ENCODE measurements around the gene PLPP3. TPM values are rescaled to one million over a fixed set of nuclear protein-coding genes. Genes with fewer than 3 reads are reported as not detected.

The PLPP3 gene
- total and polyA plus RNA-seq, 2 experiments from 2014 or later = 41.9 to 61.9 TPM

- Histone ChIP-seq H3K79me2 (replicated peaks; ENCODE audit: insufficient read depth) (peaks cover 89% of the 10 kb centered on the region), H3K27ac (ENCODE audit: low read depth) (no peak overlapping the region), H3K9me2 (ENCODE audit: insufficient read depth) (no peaks in the 10 kb centered on the region), H3K4me3 (no peak overlapping the region), H3K27me3 (ENCODE audit: insufficient read depth) (no peaks in the 10 kb centered on the region), H3K36me3 (ENCODE audit: insufficient read depth) (peaks cover 37% of the 10 kb centered on the region), H3F3A (replicated peaks; ENCODE audit: low read depth) (peaks cover 7% of the 10 kb centered on the region; the same call in 1 of the 2 replicates), H4K20me1 (replicated peaks; ENCODE audit: insufficient read depth) (peaks cover 27% of the 10 kb centered on the region), H3K4me2 (no peak overlapping the region), H3K4me1 (ENCODE audit: insufficient read depth) (peaks cover 48% of the 10 kb centered on the region), H2AFZ (no peak overlapping the region)
- TF ChIP-seq JUNB (IDR thresholded peaks at IDR 0.05; ENCODE audit: unreplicated experiment) (no peak), ZNF331 (CRISPR knock-in tag; IDR thresholded peaks at IDR 0.05; ENCODE audit: low read depth) (no peak), EZH2 (IDR thresholded peaks at IDR 0.05; ENCODE audit: low read depth, unreplicated experiment) (no peak), CREB1 (CRISPR knock-in tag; IDR thresholded peaks at IDR 0.05; ENCODE audit: low read depth) (no peak), EZH2phosphoT487 (IDR thresholded peaks at IDR 0.05; ENCODE audit: unreplicated experiment) (no peak), ZNF114 (CRISPR knock-in tag; IDR thresholded peaks at IDR 0.05) (no peak), POLR2AphosphoS5 (IDR thresholded peaks at IDR 0.05; ENCODE audit: low read depth) (no peak), CTCF (conservative IDR thresholded peaks at IDR 0.05; ENCODE audit: low read depth in 2 of 2) (no peak)
- TF ChIP-seq, protein P1, sequence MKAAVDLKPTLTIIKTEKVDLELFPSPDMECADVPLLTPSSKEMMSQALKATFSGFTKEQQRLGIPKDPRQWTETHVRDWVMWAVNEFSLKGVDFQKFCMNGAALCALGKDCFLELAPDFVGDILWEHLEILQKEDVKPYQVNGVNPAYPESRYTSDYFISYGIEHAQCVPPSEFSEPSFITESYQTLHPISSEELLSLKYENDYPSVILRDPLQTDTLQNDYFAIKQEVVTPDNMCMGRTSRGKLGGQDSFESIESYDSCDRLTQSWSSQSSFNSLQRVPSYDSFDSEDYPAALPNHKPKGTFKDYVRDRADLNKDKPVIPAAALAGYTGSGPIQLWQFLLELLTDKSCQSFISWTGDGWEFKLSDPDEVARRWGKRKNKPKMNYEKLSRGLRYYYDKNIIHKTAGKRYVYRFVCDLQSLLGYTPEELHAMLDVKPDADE (IDR thresholded peaks at IDR 0.05) = no peak
- TF ChIP-seq, protein P2, sequence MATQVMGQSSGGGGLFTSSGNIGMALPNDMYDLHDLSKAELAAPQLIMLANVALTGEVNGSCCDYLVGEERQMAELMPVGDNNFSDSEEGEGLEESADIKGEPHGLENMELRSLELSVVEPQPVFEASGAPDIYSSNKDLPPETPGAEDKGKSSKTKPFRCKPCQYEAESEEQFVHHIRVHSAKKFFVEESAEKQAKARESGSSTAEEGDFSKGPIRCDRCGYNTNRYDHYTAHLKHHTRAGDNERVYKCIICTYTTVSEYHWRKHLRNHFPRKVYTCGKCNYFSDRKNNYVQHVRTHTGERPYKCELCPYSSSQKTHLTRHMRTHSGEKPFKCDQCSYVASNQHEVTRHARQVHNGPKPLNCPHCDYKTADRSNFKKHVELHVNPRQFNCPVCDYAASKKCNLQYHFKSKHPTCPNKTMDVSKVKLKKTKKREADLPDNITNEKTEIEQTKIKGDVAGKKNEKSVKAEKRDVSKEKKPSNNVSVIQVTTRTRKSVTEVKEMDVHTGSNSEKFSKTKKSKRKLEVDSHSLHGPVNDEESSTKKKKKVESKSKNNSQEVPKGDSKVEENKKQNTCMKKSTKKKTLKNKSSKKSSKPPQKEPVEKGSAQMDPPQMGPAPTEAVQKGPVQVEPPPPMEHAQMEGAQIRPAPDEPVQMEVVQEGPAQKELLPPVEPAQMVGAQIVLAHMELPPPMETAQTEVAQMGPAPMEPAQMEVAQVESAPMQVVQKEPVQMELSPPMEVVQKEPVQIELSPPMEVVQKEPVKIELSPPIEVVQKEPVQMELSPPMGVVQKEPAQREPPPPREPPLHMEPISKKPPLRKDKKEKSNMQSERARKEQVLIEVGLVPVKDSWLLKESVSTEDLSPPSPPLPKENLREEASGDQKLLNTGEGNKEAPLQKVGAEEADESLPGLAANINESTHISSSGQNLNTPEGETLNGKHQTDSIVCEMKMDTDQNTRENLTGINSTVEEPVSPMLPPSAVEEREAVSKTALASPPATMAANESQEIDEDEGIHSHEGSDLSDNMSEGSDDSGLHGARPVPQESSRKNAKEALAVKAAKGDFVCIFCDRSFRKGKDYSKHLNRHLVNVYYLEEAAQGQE (IDR thresholded peaks at IDR 0.05; ENCODE audit: unreplicated experiment) = no peak
- peak overlapping the region; percentile 14; the same call in 1 of the 2 replicates for H3K27ac Mint-ChIP-seq
- DNase-seq (ENCODE audit: low spot score) (no peak), ATAC-seq (no peak; the same call in 1 of the 3 replicates)
- H3K36me3 Mint-ChIP-seq (ENCODE audit: low read depth) = peaks cover 70% of the 10 kb centered on the region
- H3K4me3 Mint-ChIP-seq = no peak overlapping the region
- peaks cover 5% of the 10 kb centered on the region for H3K27me3 Mint-ChIP-seq (ENCODE audit: insufficient read depth, low read depth, poor library complexity)
- H3K9me3 Mint-ChIP-seq = no peaks in the 10 kb centered on the region
- H3K4me1 Mint-ChIP-seq = peaks cover 53% of the 10 kb centered on the region
Observed at GRCh38 chr1:56520016-56520601, 59.3 kb downstream of the PLPP3 start.
